GM13976 (cell line): ENCODE data around the gene SWAP70.
"Not testable (repeated sequence)": the region's sequence is repeated elsewhere in the genome, so short reads cannot be mapped to it uniquely, and the experiment has no call there.

Experiments used
- DNase-seq: peaks from one replicate; pipeline ENCODE4 v3.0.0; 2012; ENCODE audit warnings: low spot score
- in situ Hi-C: fragments of 300-500 bp; cut with MboI; formaldehyde crosslinking; loops from one replicate; pipeline ENCODE4 v1.12.0; 2022; ENCODE audit warnings: low sequenced_read_pairs, mixed read lengths, inconsistent platforms; ENCODE audit not compliant: unreplicated experiment
- TF ChIP-seq, protein P1 (sequence below): IDR thresholded peaks from 2 replicates; pipeline ENCODE4 v1.5.1; 2012; ENCODE audit warnings: borderline replicate concordance, mild to moderate bottlenecking; ENCODE audit not compliant: insufficient read depth; ENCODE audit errors: extremely low read depth, missing control alignments, control extremely low read depth

The SWAP70 gene

DNA sequence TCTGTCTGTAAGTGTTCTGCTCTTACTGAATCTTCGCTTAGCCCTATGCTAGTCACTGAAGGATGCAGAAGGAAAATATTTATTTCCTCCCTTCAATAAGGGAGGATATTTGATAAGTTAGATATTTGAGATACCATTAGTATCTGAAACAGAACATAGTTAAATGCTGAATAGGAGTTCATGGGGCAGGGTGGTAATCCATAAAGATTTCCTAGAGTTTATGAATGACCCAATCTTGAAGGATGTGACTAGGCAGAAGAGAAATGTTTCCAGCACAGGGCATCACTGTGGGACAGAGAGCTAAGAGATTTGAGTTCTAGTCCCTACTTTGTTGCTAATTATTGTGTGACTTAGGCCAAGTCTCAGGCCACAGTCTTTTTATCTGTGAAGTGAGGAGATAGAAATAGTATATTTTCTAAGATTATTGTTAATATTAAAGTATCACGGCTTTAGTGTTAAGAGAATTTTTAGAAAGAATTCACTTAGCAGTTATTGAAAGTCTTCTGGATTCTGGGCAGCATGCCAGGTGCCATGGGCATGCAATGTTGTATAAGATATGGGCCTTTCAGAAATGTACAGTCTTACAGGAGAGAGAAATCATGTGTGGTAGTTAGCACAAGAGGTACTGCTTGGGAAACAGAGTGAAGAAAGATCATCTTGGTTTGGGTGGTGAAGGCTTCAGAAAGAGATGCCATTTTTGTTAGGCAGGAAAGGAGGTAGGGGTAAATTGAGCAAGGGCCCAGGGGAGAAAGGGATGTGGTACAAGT, 24.0 kb downstream of the SWAP70 start:
- in situ Hi-C loops, result no loop called here
- no peak for DNase-seq
- TF ChIP-seq, protein P1, sequence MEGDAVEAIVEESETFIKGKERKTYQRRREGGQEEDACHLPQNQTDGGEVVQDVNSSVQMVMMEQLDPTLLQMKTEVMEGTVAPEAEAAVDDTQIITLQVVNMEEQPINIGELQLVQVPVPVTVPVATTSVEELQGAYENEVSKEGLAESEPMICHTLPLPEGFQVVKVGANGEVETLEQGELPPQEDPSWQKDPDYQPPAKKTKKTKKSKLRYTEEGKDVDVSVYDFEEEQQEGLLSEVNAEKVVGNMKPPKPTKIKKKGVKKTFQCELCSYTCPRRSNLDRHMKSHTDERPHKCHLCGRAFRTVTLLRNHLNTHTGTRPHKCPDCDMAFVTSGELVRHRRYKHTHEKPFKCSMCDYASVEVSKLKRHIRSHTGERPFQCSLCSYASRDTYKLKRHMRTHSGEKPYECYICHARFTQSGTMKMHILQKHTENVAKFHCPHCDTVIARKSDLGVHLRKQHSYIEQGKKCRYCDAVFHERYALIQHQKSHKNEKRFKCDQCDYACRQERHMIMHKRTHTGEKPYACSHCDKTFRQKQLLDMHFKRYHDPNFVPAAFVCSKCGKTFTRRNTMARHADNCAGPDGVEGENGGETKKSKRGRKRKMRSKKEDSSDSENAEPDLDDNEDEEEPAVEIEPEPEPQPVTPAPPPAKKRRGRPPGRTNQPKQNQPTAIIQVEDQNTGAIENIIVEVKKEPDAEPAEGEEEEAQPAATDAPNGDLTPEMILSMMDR, result no peak

DNA sequence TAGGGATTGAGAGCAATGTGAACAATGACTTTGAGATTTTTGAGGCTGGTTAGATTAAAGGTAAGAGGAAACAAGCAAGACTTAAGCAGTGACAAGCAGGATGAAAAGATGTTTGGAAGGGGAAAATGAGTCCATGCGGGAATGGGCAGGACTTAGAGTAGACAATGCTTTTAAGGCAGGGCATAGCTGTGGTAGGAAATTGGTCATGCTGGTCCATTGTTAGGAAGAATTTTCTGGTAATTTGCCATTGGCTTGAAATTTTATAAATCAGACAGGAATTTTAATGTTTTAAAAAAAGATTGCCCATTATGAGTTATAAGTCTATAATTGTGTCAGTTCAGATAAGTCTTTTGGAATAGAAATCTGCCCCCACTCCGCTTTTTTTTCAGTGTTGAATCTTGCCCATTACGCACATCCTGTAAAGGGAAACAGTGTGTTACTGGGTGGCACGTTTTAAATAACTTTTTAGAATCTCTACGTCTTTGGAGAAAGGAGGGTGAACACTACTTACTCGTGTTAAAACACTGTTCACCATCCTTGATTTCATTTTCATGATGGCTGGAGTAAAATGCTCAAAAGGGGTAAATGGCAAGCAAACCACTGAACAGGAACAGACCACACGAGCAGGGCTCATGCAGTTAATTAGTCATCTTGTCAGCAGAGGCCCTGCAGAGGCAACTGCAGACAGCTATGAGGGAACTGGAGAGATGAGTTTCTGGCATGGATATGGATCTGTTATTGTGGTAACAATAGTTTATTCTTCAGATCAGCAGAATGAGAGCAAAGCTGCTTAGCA, 25.0 kb downstream of the SWAP70 start:
- peak; percentile 23 for DNase-seq
- in situ Hi-C loops, result no loop called here
- TF ChIP-seq, protein P1, result no peak

DNA sequence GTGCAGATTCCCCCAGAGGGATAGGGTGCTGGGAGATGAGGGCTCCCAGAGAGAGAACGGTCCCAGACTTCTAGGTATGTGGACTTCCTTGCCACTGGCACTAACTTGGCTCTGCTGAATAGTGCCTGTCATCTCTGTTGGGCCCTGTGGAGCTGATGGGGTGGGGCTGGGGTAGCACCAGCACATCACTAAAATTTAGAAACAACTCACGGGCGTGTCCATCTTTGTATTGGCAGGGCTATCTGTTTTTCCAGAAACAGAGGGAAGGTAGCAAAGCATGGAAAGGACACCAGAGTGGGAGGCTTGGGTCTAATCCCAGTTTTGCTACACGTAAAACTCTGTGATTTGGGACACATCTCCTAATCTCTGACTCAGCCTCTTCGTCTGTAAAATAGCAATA, 25.8 kb downstream of the SWAP70 start:
- TF ChIP-seq, protein P1, result no peak
- no peak for DNase-seq
- in situ Hi-C loops, result no loop called here

DNA sequence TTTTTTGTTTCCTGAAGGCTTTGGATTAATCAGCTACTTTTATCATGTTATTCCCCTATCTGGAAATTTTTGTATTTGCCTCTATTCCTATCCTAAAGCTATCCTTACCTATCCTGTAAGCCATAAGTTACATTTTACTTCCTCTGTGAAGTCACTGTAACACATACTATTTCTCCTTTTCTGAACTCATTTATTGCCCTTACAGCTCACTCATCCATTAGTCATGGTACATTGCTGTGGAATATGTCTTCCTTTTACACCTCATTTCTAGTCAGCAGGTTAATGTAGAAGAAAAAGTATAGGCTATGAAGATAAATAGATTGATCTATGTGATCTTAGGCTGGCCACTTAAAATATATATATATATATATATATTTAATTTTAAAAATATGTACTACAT, 28.0 kb downstream of the SWAP70 start:
- TF ChIP-seq, protein P1, result no peak
- in situ Hi-C loops, result no loop called here
- no peak for DNase-seq

DNA sequence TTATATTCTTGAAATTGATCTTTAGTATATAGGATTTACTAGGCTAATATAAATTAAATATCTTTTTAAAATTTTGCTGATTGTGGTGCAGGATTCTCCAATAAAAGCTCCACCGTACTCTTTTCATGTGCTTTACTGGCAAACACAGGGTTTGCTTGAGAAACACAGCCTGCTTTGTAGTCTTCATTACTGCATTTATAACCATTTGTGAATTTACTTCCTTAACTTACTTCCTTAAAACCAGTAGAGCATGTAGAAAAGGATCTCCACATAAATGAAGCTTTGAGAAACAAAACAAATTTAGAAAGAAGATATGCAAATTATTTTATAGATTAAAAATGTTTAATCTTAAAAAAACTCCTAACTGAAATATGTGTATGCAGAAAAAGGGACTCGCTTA, 28.8 kb downstream of the SWAP70 start:
- DNase-seq, result no peak
- in situ Hi-C loops, result no loop called here
- TF ChIP-seq, protein P1, result no peak

DNA sequence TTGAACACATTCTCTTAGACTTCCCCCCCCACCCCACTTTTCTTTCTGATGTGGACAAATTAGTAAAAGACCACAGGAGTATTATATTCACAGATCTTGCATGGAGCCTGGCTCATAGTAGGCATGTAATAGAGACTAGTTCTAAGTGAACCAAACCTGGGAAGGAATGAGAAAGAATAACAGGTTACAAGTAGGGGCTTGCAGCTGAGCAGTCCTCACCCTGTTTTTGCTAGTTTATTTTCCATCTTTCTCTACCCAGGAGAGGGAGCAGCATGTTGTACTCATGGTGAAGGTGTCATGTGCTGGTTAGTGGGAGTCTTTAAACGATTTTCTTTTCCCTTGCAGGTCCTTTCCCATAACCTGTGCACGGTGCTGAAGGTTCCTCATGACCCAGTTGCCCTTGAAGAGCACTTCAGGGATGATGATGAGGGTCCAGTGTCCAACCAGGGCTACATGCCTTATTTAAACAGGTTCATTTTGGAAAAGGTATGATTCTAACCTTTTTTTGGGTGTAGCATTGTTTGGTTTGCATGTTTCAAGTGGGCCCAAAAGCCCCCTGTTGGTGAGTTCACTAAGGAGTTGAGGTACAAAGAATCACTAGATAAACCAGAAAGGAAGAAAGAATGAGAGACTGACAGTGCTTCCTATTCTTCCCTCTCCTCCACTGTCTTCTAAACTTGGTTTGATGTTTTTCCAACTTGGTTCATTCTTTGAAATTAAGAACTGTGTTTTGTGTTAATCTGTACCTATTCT, 30.1 kb downstream of the SWAP70 start:
- in situ Hi-C loops, result no loop called here
- no peak for DNase-seq
- TF ChIP-seq, protein P1, result no peak

DNA sequence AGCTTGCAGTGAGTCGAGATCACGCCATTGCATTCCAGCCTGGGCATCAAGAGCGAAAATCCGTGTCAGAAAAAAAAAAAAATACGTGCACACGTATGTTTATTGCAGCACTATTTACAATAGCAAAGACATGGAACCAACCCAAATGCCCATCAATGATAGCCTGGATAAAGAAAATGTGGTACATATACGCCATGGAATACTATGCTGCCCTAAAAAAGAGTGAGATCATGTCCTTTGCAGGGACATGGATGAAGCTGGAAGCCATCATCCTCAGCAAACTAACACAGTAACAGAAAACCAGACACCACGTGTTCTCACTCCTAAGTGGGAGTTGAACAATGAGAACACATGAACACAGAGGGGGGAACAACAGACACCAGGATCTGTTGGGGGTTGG, 31.4 kb downstream of the SWAP70 start:
- DNase-seq, in situ Hi-C loops: not testable (repeated sequence)
